NCI-H2081 treated with DMSO at 0.1 percent for 48 hours (cell line): ENCODE results near the gene CTTN.
A peak's percentile ranks its signal among the peaks of the same experiment; 100 is the strongest.

ENCODE experiments used
- DNase-seq: peaks from one replicate; lab custom pipeline; 2025; lab: John Stamatoyannopoulos, UW

Gene CTTN

DNA sequence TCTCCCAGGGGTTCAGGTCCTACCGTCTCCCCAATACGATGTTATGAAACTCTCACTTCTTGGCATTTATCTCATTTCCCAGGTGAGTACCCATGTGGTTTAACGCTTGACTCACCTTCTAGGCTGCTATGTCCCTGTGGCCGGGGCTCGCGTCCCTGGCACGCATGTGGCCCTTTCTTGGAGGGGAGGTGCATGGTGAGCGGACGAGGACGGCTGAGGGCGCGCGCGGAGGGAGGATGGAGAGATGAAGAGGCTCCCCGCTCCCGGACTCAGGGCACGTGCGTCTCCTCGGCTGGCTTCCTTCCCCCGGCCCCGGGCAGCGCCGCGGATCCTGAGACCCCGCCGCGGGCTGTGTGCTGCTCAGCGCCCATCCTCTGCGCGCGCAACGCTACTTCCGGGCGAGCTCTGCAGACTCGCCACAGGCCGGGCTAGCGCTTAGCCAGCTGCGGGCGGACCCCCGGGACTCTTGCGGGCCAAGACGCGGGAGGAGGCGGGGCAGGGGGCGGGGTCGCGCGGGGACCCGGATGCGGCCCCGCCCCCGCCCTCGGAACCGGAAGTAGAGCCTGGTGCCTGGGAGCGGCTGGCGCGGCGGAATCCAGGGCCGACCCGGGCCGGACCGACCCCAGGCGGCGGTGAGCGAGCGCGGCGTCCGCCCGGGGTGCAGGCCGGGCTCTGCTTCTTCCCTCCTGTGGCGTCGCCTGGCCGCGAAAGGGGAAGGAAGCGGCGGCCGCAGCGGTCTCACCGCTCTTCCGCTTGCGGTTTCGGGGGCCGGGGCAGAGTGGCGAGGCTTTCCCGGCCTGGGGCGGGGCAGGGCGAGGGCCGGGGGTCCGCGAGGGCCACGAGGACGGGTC, at the start of gene CTTN:
CTTN (plus strand) TSS at position 547 of the 851 bp plus-strand sequence. CDS start 8,769 bp downstream, outside the sequence.
- DNase-seq: peak; percentile 59

DNA sequence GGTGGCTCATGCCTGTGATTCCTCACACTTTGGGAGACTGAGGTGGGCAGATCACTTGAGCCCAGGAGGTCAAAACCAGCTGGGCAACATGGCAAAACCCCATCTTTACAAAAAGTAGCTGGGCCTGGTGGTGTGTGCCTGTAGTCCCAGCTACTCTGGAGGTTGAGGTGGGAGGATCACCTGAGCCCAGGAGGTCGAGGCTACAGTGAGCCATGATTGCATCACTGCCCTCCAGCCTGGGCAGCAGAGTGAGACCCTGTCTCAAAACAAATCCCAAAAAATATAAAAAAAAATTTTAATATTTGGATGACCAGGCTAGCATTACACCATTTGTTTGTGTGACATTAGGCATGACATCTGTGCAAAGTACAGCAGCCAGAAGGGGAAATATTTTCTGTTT, 49.7 kb upstream of the CTTN start:
- no peak for DNase-seq

DNA sequence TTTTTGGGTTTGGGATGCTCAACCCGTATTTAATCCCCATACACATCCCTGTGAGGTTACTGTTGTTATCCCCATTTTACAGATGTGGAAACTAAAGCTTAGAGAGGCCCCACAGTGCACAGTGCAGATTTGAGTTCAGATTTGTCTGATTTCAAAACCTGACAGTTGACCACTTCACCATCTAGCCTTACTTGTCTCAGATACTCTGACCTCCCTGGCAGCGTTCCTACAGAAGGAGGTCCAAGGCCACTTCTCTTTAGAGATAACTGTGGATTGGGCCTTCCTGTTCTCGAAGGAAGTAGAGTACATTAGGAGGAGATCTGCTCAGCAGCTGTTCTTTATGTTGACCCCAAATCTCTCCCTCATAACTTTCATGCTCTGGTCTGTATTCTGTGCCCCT, 46.7 kb upstream of the CTTN start:
- no peak for DNase-seq

- DNase-seq: no peak
Observed at GRCh38 chr11:70352100-70352499, 46.2 kb upstream of the CTTN start.

GRCh38 chr11:70352601-70353000, 45.7 kb upstream of the CTTN start:
- no peak for DNase-seq

DNA sequence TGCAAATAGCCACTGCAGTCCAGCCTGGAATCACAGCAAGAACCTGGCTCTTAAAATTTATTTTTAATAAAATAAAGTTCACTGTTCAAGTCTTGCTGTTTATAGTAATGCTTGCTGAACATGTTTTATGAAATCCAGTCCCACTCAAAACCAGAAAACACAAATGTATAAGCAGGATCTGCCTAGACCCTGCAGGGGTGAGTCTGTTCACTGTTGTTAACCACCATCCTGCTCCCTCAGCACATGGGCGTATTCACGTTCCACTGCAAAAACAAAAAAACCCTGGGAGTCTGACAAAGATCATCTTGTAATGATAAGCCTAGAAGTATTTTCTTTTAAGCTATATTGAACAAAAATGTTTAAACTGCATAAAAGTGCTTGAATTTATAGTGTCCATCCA, 45.0 kb upstream of the CTTN start:
- DNase-seq: no peak

DNA sequence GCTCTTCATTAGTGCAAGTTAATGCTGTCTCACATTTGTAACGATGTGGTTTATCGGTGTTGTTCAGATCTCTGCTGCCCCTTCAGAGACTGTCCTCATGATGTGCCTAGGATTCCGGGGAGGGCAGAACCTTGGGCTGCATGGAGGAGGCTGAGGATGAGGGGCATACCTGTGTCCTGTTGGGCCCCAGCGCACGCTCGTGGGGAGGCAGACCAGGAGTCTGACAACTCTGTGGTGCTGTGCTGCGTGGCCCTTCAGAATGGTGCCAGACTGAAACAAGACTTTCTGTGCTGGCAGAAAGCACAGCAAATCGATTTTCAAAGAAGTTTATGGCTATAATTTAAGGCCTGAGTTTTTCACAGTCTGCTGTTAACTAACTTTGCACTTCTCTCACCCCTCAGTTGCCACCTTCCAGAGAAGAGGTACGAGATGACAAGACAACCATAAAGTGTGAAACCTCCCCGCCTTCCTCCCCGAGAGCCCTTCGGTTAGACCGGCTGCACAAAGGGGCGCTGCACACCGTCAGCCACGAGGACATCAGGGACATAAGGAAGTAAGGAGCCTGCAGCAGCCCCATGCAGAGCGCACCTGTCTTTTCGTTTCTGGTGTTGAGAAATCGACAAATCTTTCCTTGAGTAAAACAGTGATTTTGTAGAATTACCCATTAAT, 44.3 kb upstream of the CTTN start:
- DNase-seq: no peak

DNA sequence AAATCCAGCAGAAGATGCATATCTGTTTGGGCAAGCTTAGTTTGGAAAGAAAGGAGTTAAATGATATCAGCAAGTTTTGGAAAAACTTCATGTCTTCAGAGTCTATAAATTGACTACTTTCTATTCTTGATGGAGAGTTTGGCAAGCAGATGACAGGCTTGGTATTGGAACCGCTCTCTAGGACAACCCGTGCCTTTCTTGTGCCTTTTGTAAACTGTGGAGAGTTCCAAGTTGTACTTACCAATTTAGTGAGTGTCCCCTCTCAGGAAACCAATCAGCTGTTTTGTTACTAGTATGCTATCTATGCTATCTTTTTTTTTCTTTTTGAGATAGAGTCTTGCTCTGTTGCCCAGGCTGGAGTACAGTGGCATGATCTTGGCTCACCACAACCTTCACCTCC, 43.7 kb upstream of the CTTN start:
- DNase-seq: no peak

GRCh38 chr11:70358753-70359152, 39.6 kb upstream of the CTTN start:
- no peak for DNase-seq

- DNase-seq: no peak
Observed at GRCh38 chr11:70359451-70360205, 38.7 kb upstream of the CTTN start.

DNA sequence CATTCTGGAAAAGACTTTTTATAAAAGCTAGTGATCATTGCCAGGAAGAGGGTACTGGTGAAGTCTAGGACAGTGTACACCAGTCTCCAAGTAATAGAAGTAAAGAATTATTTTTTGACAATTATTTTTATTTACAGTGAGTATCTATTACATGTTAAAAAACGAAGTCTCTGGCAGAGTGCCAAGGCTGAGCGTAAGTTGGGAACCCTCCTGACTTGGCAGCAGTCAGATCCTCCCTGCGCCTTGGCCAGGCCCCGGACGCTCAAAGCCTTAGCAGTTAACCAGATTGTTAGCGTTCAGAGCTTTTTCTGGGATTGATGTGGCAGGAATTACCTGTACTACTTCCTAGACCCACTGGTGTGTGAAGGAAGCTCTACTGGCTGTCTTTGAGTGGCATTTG, 38.1 kb upstream of the CTTN start:
- DNase-seq: no peak

GRCh38 chr11:70364178-70364577, 34.2 kb upstream of the CTTN start:
- DNase-seq: no peak

DNA sequence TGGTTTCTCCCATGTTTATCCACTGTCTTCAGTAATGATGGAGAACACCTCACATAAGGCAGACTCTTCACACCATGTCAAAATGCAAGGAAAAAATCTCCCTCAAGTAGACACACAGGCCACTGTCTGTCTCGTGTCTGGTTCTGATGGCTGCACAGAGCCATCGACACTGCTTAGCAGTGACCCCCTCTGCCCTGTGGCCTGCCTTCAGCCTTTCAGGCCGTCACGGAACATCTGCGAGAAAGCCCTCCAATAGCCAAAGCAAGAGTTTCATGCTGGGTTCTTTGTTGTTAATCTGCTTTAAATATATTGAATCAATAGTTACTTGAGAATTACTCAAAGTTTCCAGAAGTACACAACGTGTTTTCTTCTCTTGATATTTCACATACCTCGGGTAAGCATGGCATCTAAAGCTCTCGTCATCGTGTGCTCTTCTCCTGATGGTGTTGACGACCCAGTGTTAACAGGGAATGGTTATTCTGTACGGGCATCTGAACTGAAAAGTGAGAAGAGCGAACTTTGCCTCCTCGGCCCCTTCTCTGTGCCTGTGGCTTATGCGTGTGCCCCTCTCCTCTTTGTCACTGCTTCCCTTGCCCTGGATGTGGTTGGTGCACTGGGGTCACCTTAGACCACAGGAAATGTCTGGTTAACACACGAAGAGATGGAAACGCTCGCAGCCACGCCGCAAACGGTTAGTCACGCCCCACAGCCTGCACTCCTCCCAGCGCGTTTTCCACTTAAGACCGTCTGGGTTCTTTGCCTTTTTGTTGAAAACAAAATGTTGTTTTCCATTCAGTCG, 33.4 kb upstream of the CTTN start:
- DNase-seq: no peak

- no peak for DNase-seq
Observed at GRCh38 chr11:70365544-70365927, 32.8 kb upstream of the CTTN start.

GRCh38 chr11:70367071-70367470, 31.3 kb upstream of the CTTN start:
- DNase-seq: no peak

DNA sequence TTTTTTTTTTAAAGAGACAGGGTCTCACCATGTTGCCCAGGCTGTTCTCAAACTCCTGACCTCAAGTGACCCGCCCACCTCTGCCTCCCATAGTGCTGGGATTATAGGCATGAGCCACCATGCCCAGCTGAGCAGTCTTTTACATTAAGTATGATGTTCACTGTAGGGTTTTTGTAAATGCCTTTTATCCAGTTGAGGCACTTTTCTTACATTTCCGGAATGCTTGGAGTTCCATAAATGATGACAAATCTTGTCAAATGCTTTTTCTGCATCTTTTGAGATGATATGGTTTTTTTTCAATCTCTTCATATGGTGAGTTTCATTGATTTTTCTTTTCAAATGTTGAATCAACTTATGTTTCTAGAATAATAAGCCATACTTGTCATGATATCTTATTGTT, 29.4 kb upstream of the CTTN start:
- DNase-seq: no peak

- no peak for DNase-seq
Observed at GRCh38 chr11:70371241-70371640, 27.1 kb upstream of the CTTN start.

DNA sequence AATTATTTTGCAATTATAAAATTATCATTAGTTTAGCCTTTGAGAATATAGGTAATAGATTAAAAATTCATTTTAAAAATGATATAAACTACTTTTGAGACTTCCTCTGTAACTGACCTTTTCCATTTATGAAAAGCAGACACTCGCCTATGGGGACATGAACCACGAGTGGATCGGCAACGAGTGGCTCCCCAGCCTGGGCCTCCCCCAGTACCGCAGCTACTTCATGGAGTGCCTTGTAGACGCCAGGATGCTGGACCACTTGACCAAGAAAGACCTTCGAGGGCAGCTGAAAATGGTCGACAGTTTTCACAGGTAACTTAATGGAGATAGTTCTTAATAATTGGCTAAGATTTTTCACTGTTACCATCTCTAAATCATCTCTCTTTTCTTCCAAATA, 26.3 kb upstream of the CTTN start:
- DNase-seq: no peak

- no peak for DNase-seq
Observed at GRCh38 chr11:70376621-70377020, 21.7 kb upstream of the CTTN start.

DNA sequence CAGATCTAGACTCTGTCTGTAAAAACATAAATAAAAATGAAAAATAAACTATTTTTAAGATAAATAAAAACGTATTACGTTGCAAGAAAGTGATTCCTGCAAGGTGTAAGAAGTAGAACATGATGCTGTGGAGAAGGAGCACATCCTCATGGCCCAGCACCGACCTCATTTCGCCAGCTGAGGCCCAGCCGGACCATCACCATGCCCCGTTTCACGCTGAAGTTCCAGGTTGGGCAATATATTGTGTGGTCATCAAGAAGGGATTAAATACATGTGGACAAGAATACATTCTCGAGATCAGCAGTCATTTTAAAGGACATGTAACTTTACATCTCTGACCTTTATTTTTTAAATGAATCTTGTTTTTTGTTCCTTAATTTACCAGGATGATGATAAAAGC, 20.7 kb upstream of the CTTN start:
- DNase-seq: no peak

- no peak for DNase-seq
Observed at GRCh38 chr11:70378506-70379134, 19.7 kb upstream of the CTTN start.

- no peak for DNase-seq
Observed at GRCh38 chr11:70381350-70381749, 17.0 kb upstream of the CTTN start.
